Bone marrow (tissue), 2 donors: Measurements from ENCODE around the gene FGFR1OP2.
A peak's percentile ranks its signal among the peaks of the same experiment; 100 is the strongest.
"Not testable (repeated sequence)": the region's sequence is repeated elsewhere in the genome, so short reads cannot be mapped to it uniquely, and the experiment has no call there.

Experiments used
- DNase-seq, 2 donors: peaks; one replicate each; lab custom pipeline; 2025; lab: John Stamatoyannopoulos, UW

Gene FGFR1OP2

GRCh38 chr12:26941215-26941594 is 2.9 kb downstream of the FGFR1OP2 start:
- no peak for DNase-seq

GRCh38 chr12:26948309-26948708 is 10.0 kb downstream of the FGFR1OP2 start:
- no peak for DNase-seq

DNA sequence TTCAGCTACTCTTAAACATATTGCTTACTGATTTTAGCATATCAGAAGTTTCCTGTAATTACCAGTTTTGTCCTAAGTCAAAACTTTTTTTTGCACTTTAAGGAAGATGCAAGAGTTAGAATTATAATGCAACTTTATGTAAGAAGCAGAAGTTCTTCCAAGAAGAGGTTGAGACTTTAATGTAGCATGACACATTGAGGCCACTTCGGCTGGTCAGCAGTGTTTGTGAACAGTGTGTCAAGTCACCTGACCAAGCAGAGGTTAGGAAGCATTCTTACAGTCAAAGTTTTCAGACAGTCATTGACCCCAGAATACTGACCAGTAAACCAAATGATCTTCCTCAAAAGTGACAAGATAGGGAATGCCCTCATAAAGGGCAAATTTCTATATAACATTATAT is 15.2 kb downstream of the FGFR1OP2 start:
- no peak for DNase-seq

DNA sequence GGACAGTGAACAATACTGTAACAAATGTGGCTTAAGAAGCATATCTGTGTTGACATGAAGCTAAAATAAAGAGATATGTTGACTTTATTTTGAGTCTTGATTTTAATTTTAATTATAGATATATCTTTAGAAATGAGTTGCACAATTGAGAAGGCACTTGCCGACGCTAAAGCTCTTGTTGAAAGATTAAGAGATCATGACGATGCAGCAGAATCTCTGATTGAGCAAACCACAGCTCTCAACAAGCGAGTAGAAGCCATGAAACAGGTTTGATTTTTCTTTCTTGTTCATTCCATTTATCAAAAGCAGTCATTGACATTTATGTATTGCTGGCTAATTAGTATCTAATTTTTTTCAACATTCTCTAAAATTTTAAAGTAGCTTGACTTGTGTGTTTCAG is 15.8 kb downstream of the FGFR1OP2 start:
- no peak for DNase-seq

GRCh38 chr12:26961391-26961790 is 23.1 kb downstream of the FGFR1OP2 start:
- not testable (repeated sequence) for DNase-seq

DNA sequence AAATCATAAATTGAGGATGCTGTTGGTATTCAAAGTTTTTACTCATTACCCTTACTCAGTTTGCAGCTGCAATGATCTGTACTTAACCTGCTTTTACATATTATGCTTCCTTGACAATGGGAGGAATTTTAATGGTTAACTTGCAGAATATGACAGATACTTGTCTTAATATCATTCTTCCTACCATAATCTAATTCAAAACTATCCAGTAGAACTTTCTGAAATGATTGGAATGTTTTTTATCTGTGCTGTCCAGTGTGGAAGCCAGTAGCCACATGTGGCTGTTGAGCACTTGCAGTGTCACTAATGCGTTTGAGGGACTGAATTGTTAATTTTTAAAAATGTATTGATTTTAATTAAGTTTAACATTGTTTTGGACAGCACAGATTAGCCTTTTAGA is 23.5 kb downstream of the FGFR1OP2 start:
- DNase-seq = no peak

DNA sequence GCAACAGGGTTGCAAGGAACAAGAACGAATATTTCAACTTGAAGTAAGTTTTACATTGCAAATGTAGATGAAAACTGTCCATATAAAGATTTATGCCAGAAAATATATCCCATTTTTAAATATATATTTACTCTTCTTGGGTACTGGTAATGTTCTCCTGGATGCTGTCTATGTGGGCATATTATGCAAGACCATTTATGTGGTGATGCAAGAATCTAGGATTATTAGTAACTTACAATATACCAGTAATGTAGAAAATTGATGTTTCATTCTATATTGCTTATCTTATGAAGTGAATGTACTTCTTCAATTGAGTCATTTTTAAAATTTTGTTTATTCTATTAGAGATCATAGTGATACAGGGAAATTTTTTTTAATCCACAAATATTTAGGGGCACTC is 25.1 kb downstream of the FGFR1OP2 start:
- no peak for DNase-seq

- DNase-seq = no peak
Observed at GRCh38 chr12:26966842-26967241, 28.6 kb downstream of the FGFR1OP2 start.

GRCh38 chr12:26970136-26970535 is 31.9 kb downstream of the FGFR1OP2 start:
- no peak for DNase-seq

DNA sequence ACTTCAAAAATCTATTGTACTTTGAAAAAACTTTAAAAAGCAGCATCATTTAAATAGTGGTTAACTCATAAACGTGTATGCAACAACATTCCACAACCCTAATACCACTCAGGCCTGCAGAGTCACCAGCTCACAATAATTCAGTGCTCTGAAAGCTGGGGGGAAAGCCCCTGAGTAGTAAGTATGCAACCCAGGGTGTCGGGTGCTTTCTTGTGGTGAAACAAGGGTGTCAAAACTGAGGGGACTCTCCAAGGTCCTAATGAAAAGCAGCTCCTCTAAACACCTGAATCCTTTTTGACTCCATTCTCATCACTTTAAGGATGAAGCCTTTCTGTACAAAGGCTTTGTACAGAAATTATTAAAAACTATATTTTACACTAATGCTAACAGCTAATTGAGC is 33.7 kb downstream of the FGFR1OP2 start:
- no peak for DNase-seq

DNA sequence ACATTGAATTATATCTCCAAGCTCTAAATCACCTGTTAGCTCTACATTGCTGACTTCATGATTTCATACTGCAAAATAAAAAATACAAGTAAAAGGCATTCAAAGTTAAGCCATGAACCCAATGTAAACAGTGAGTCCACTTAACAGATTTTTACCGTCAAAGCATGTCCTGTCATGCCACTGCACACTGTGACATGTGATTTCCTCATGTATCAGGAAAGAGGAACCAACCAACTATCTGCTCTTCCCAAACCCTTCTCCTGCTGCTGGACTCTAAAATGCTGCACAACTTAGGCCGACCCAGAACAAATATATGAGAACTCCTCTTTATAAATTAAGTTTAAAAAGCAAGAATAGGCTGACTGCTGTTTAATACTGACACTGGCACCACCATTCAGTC is 38.4 kb downstream of the FGFR1OP2 start:
- DNase-seq = no peak

GRCh38 chr12:26978801-26979200 is 40.5 kb downstream of the FGFR1OP2 start:
- no peak for DNase-seq

DNA sequence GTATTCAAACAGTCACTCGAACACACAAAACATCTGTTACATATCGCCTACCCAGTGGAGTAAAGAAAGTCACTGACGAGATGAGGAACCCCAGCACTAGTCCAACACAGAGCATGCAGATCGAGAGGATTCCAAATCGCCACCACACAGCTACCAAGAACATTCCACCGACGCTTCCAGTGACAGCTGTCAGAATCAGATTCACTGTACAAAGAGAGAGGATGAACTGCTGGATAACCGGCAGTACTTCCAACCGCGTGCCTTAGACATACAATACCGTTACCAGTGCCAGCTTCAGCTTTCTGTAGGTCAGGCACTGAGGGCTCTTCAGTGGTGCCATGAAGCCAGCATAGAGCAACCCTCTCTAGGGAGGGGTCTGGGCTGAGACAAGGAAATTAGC is 41.5 kb downstream of the FGFR1OP2 start:
- DNase-seq = no peak

DNA sequence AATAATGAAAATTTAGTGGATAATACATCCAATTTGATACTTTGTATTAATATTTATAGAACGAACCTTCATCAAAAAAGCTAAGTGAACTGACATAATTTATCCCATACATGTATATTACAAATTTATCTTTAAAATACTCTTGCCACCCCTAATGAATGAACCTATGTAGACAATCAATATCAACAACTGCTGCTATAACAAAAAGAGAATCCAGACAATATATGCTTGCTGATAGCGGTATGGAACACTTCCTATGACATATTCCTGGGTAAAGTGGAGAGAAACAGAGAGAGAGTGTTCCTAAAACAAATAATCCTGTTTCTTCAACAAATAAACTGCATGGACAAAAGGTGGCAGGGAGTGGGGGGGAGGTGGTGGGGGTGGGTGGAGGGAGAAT is 44.6 kb downstream of the FGFR1OP2 start:
- no peak for DNase-seq

DNA sequence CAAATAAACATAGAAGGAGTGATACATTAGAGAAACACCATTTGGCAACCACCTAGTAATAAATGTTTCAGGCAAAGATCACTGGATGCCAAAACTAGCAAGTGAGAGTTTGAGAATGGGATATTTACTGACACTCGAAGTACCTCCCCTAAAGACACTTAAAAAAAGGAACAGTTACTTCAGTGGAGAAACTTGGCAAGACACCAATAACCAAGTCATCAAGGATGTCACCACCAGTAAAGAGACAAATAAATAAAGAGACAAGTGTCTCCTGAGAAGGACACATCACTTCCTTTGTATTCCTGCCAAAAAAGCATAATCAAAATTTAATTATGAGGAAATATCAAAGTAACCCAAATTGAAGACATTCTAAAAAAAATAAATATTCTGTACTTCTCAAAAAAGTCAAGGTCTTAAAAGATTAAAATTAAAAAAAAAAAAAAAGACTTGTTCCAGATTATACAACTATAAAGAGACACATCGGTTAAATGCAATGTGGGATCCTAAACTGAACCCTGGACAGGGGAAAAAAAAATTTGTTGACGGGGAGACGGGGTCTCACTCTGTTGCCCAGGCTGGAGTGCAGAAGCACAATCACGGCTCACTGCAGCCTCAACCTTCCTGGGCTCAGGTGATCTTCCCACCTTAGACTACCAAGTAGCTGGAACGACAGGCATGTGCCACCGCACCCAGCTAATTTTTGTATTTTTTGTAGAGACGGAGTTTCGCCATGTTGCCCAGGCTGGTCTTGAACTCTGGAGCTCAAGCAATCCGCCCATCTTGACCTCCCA is 49.6 kb downstream of the FGFR1OP2 start:
- peak in 1 of 2 donors; percentile 84 for DNase-seq

GRCh38 chr12:26988703-26989102 is 50.4 kb downstream of the FGFR1OP2 start:
- DNase-seq = no peak

GRCh38 chr12:26989873-26990272 is 51.6 kb downstream of the FGFR1OP2 start:
- DNase-seq = no peak

DNA sequence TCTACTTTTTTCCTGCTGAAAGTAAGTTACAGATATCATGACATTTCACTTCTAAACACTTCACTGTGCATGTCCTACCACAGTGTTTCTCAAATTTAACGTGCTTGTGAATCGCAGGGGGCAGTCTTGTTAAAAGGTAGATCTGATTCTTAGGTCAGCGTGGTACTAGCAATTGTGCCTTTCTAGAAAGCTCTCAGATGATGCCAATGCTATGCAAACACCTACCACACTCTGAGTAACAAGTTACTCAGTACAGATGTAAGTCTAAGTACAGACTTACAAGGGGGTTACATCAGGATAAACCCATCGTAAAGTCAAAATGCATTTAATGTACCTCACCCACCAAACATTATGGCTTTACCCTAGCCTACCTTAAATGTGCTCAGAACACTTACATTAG is 53.6 kb downstream of the FGFR1OP2 start:
- no peak for DNase-seq

GRCh38 chr12:26994109-26994508 is 55.8 kb downstream of the FGFR1OP2 start:
- DNase-seq = no peak

- DNase-seq = no peak
Observed at GRCh38 chr12:26995706-26996105, 57.4 kb downstream of the FGFR1OP2 start.

DNA sequence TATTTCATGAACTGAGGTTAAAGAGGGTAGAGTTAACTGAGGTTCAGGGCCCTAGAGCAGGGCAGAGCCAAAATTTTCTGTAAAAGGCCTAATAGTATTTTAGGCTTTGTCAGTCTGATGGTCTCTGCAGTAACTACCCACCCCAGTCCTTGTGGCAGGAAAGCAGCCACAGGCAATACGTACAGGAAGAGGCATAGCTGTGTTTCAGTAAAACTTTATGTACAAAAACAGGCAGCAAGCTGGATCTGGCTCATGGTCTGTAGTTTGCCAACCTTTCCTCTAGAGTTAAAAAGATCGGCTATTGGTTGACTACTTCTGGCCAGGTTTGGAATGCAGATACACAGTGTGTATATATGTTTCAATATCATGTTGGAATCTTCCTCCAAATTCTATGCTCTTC is 58.7 kb downstream of the FGFR1OP2 start:
- DNase-seq = no peak

- DNase-seq = no peak
Observed at GRCh38 chr12:27000961-27001360, 62.7 kb downstream of the FGFR1OP2 start.

DNA sequence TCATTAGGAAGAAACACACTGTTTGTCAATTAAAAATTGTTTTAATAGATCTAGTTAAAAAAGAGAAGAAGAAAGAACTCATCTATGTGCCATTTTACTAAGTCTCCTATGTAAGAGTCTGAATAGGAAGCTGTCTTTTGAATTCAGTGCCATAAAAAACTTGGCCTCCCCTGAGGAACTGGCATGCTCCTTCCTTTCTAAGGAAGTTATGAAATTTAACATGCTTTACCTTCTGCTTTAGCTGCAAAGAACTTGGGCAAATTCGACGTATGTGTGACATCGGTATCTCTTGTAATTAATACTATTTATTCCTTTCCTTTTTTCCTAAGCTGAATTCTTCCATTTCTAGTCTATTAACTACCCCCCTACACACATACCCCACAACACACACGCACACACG is 63.4 kb downstream of the FGFR1OP2 start:
- peak in 1 of 2 donors; percentile 26 for DNase-seq

DNA sequence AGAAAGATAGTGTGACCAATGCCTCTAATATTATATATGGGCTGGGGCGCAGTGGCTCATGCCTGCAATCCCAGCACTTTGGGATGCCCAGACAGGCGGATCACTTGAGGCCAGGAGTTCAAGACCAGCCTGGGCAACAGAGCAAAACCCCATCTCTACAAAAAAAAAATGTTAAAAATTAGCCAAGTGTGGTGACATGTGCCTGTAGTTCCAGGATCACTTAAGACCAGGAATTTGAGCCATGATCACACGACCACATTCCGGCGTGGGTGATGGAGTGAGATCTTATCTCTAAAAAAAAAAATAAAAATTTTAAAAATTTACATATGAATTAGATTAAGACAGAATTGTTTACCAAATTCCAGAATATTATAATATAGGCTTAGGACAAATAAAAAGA is 63.9 kb downstream of the FGFR1OP2 start:
- DNase-seq = no peak
